ENCODE measurements around the gene SORBS2. TPM values are rescaled to one million over a fixed set of nuclear protein-coding genes. Genes with fewer than 3 reads are reported as not detected.

SORBS2 gene
- total RNA-seq, 4 donors from 2014 or later = 45.3 to 135 (median 76.2) TPM

DNA sequence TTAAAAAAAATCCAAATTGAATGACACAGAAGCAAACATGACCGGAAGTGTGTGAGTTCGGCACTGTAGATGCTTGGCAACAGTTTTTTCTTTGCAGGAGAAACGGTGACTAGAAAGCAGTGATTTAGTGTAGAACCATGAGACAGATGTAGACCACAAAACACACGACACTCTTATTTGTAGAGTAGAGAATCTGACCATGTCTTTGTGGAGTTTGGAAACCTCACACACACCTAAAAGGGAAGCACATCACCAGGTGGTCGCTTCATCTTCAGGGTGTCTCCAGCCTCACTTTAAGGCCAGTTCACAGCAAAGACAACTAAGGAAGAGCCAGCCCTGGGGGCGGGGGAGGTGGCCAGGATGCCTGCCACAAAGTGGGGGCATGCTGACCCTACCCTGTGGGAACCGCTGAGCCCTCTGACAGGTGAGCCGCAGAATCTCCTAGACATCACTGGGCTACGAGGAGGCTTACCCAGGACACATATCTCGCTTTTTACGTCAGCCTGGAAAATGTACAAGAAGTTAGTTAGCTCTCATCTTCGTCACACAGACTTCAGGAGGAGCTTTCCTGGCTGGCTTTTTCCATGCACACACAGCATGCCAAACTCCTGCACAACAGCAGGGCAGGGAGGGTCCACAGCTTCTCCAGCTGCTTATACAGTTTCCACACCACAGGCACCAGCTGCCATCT lies 212.3 kb downstream of the SORBS2 start:
- WGBS, 2 donors = 79 to 80% methylated on average over 12 of the region's 12 CpGs
- H3K4me3 ChIP-seq = no peak overlapping the region
- H3K36me3 ChIP-seq = no peaks in the 10 kb centered on the region
- TF ChIP-seq, protein P1, sequence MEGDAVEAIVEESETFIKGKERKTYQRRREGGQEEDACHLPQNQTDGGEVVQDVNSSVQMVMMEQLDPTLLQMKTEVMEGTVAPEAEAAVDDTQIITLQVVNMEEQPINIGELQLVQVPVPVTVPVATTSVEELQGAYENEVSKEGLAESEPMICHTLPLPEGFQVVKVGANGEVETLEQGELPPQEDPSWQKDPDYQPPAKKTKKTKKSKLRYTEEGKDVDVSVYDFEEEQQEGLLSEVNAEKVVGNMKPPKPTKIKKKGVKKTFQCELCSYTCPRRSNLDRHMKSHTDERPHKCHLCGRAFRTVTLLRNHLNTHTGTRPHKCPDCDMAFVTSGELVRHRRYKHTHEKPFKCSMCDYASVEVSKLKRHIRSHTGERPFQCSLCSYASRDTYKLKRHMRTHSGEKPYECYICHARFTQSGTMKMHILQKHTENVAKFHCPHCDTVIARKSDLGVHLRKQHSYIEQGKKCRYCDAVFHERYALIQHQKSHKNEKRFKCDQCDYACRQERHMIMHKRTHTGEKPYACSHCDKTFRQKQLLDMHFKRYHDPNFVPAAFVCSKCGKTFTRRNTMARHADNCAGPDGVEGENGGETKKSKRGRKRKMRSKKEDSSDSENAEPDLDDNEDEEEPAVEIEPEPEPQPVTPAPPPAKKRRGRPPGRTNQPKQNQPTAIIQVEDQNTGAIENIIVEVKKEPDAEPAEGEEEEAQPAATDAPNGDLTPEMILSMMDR (IDR thresholded peaks at IDR 0.05) = no peak
- no peak for TF ChIP-seq EP300 (IDR thresholded peaks at IDR 0.05)
- no peak for TF ChIP-seq POLR2A (IDR thresholded peaks at IDR 0.05)
- H3K9me3 ChIP-seq = no peaks in the 10 kb centered on the region
- peak overlapping the region in 1 of 4 donors; percentile 19 for H3K27ac ChIP-seq
- DNase-seq (ENCODE audit: low spot score in 2 of 2) = no peak
- H3K4me1 ChIP-seq = peaks cover 0 to 12% (median 0%) of the 10 kb centered on the region in 4 donors
- no peaks in the 10 kb centered on the region for H3K27me3 ChIP-seq

GRCh38 chr4:185598846-185599552 lies 213.0 kb downstream of the SORBS2 start:
- Histone ChIP-seq H3K27me3 (no peaks in the 10 kb centered on the region), H3K4me1 (peaks cover 0 to 12% (median 0%) of the 10 kb centered on the region in 4 donors), H3K9me3 (no peaks in the 10 kb centered on the region), H3K27ac (no peak overlapping the region), H3K4me3 (no peak overlapping the region), H3K36me3 (no peaks in the 10 kb centered on the region)
- DNase-seq (ENCODE audit: low spot score in 2 of 2) = no peak
- 66 to 69% methylated on average over 7 of the region's 7 CpGs for WGBS, 2 donors
- no peak for TF ChIP-seq EP300 (IDR thresholded peaks at IDR 0.05)
- TF ChIP-seq, protein P1 (IDR thresholded peaks at IDR 0.05) = no peak
- TF ChIP-seq POLR2A (IDR thresholded peaks at IDR 0.05) = no peak

- Histone ChIP-seq H3K27ac (peak overlapping the region in 2 of 4 donors; percentile 2 to 56), H3K27me3 (no peaks in the 10 kb centered on the region), H3K9me3 (no peaks in the 10 kb centered on the region), H3K36me3 (no peaks in the 10 kb centered on the region), H3K4me3 (no peak overlapping the region), H3K4me1 (peaks cover 0 to 12% (median 0%) of the 10 kb centered on the region in 4 donors)
- peak; percentile 60 to 77 for DNase-seq (ENCODE audit: low spot score in 2 of 2)
- WGBS, 2 donors = 33 to 34% methylated on average over 9 of the region's 9 CpGs
- no peak for TF ChIP-seq POLR2A (IDR thresholded peaks at IDR 0.05)
- TF ChIP-seq EP300 (IDR thresholded peaks at IDR 0.05) = peak in 1 of 2 donors; percentile 65
- TF ChIP-seq, protein P1 (IDR thresholded peaks at IDR 0.05) = peak; percentile 89 to 98 (median 97)
Measured at GRCh38 chr4:185597532-185598188, 214.3 kb downstream of the SORBS2 start.

DNA sequence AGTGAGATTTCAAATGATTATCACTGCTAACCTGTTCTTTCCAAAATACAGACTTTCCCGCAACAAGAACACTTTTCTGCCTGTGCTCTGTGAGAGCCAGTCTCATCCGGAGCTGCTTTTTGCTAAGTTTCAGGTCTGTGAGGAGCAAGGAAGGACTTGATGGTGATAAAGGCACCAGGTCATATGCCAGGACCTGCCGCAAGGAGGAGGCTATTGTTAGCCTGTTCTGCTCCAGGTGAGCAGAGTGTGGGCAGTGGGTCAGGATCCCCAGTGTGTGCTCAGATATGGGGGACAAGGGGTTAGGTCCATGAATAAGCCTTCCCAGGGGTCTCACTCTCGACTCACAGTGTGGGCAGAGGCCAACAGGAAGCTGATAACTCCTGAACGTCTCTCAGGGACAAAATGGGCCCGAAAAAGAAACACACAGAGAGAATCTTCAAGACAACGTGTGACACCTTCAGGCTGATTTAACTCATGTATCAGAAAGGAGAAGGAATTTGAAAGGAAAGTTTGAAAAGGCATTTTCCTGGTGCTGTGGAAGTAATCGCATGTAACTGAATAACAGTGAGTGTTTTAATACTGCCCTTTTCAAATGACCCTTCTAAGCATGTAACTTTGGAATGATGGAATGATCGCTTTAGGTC lies 219.0 kb downstream of the SORBS2 start:
- no peak for DNase-seq (ENCODE audit: low spot score in 2 of 2)
- 66 to 70% methylated on average over 9 of the region's 9 CpGs for WGBS, 2 donors
- Histone ChIP-seq H3K4me1 (peaks cover 0 to 8% (median 0%) of the 10 kb centered on the region in 4 donors), H3K27ac (no peak overlapping the region), H3K27me3 (no peaks in the 10 kb centered on the region), H3K9me3 (no peaks in the 10 kb centered on the region), H3K36me3 (no peaks in the 10 kb centered on the region), H3K4me3 (no peak overlapping the region)
- TF ChIP-seq POLR2A (IDR thresholded peaks at IDR 0.05) (no peak), EP300 (IDR thresholded peaks at IDR 0.05) (no peak)
- TF ChIP-seq, protein P1 (IDR thresholded peaks at IDR 0.05) = no peak

Measured in tibial nerve (tissue), 4 donors.